Stimulated activated CD8-positive, alpha-beta memory T cell treated with anti-CD3 and anti-CD28 coated beads, Interleukin-4, amount 100 ng/mL, for 4 hours (primary cell): ENCODE results near the gene ZNF341.

Experiments
- DNase-seq, 2 donors: peaks; one replicate each; pipeline ENCODE4 v3.0.0-alpha.2; 2020; ENCODE audit warnings: low read depth in 2 of 2, low spot score in 1 of 2

ZNF341 gene

DNA sequence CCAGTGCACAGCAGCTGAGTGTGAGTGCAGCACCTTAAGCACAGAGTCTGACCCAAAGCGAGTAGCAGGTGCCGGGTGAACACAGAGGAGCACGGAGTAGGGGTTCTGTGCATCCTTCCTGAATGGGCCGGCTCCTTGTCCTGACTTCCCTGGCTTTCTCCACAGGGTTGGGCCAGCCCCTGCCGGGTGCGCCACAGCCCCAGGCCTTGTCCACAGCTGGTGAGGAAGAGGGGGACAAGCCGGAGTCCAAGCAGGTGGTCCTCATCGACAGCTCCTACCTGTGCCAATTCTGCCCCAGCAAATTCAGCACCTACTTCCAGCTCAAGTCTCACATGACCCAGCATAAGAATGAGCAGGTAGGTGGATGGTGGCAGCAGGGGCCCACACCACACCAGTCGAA, 34.9 kb downstream of the ZNF341 start:
- DNase-seq: no peak

DNA sequence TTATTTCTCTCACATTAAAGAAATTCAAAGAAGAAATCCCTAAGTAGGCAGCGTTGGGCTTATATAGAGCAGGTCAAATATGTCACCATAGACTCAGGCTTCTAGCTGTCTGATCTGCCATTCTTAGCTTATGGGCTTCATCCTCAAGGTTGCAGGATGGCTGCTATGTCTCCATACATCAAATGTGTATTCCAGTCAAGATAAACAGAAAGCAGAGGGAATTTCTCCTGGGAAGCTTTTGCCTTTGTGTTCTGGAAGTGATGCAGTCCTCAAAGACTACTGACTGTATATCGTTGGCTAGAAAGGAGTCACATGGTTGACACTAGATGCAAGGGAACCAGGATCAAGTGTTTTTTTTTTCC, 36.0 kb downstream of the ZNF341 start:
- DNase-seq: no peak

DNA sequence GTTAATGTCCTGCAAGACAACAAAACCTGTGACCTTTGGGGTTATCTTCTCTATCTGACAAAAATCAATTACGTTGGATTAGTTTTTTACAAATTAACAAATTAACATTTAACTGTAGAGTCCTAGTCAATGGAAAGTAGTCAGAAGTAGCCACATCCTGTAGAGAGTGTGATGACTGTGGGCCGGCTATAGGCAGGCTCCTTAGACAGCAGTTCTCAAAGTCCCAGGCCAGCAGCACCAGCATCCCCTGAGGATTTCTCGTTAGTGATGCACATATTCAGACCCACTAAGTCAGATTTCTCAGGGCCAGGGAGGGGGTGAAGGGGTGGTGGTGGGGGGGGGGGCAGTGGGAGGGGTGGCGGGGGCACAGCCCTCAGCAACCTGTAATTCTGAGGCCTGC, 37.2 kb downstream of the ZNF341 start:
- DNase-seq: no peak

DNA sequence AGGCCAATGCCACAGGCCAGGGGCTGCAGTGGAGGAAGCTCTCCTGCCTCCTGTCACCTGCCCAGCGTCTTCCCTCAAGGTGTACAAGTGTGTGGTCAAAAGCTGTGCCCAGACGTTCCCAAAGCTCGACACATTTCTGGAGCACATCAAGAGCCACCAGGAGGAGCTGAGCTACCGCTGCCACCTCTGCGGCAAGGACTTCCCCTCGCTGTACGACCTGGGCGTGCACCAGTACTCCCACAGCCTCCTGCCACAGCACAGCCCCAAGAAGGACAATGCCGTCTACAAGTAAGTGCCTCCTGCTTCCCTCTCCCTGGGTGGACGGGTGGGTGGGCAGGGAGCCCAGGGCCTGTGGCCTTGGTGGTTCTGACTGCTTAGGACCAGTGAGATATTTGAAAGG, 38.2 kb downstream of the ZNF341 start:
- DNase-seq: no peak

DNA sequence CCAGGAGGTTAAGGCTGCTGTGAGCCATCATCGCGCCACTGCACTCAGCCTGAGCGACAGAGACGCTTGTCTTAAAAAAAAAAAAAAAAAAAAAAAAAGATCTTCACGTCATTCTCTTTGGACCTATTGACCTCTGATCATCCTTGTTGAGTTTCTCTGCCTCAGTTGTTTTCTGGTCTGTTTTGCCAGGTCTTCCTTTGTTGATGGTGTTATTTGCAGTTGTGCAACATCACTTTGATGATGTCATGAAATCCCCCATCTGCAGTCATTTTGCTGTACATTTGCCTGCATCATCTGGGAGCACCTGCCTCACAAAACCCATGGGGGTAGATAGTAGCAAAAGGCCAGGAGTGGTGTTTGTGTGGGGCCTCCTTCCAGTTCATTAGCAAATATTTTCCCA, 40.1 kb downstream of the ZNF341 start:
- DNase-seq: no peak

DNA sequence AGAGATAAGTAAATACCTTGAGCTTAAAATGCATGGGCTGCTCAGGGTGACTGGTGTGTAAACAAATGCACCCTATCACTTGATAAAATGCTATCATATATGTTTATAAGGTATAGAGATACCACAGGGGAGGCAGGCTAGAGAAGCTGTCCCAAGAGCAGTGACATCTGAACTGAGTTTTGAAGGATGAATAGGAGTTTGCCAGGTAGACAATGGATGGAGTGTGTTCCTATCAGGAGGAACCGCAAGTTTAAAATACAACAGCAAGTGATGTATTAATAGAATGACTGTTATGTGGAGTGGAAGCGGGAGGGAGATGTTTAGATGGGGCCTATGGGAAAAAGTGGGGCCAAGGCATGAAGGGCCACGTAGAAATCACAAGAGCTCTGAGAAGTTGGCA, 40.6 kb downstream of the ZNF341 start:
- no peak for DNase-seq

DNA sequence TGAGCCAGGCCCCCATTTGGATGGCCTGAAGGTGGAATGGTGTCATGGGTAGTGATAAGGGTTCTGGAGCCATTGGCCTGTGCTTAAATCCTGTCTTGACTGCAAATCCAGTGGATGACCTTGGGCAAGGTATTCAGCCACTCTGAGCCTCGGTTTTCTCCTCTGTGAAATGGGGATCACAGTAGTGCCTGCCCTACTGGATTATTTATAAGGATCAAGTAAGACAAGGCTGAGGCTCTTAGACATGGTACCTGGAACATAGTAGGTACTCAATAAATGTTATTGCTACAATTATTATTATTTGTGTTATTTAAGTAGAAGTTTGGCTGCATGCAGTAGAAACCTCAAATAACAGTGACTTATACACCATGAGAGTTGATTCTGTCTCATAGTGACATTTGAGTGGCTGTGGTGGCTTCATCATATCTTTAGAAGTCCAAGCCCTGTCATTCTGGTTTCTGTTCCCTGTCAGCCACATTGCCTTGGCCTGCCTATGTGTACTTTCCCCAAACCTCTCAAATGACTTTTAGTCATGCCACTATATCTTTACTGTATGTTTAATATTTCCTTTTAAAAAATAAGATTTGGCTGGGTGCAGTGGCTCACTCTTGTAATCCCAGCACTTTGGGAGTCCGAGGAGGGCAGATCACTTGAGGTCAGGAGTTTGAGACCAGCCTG, 41.8 kb downstream of the ZNF341 start:
- DNase-seq: no peak

DNA sequence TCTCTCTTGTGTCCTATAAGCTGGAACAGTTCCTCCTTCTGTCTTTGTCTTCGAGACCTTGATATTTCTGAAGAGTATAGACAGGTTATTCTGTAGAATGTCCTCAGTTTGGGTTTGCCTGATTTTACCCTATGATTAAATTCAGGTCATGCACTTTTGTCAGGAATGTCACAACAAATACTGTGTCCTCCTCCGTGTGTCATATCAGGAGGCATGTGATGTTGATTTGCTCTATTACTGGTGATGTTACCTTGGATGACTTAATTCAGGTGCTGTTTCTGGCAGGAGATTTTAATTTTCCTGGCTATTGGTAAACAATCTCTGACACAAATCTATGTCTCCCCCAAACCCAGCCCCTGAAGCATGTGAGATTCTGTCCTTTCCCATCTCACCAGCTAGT, 46.0 kb downstream of the ZNF341 start:
- no peak for DNase-seq

DNA sequence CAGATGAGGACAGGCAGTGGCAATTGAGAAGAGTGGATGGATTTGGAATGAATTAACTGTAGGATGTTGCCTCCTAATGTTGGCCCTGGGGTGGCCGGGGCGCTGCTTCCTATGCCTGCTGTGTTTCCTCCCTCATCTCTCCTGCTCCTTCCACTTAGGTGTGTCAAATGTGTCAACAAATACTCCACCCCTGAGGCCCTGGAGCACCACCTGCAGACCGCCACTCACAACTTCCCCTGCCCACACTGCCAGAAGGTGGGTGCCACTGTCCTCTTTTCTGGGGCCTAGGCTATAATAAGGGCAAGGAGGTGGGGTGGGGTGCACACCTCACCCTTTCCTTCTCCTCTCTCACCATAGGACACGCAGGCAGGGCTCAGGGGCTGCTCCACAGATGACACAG, 49.3 kb downstream of the ZNF341 start:
- no peak for DNase-seq

DNA sequence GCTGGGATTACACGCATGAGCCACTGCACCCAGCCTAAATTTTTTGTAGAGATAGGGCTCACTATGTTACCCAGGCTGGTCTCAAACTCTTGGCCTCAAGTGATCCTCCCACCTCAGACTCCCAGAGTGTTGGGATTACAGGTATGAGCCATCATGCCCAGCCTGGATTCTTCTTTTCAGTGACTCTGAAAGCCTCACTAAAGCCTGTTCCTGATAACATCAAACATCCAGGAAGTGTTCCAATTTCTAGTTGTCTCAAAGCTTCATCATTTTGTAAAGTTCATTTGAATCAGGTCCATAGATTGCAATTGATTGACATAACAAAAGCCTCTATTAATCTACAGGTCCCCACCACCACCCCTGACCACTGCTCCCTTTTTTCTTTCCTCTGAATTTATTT, 50.1 kb downstream of the ZNF341 start:
- no peak for DNase-seq

DNA sequence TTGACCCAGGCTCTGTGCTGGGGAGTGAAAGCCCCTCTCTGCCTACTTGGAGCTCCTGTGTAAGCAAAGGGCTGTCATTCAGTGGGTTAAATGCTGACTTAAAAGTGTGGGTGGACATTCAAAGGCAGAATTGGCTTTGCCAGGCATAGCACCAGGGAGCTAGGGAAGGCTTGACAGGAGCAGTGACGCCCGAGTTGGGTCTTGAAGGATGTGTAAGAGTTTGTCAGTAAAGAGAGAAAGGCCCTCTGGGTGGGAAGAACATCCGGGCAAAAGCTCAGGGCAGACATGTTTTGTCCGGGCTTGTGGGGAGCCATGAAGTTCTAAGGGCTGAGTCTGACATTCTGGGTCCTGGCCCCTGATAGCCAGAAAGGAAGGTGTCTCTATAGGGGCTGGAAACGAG, 51.5 kb downstream of the ZNF341 start:
- DNase-seq: no peak

DNA sequence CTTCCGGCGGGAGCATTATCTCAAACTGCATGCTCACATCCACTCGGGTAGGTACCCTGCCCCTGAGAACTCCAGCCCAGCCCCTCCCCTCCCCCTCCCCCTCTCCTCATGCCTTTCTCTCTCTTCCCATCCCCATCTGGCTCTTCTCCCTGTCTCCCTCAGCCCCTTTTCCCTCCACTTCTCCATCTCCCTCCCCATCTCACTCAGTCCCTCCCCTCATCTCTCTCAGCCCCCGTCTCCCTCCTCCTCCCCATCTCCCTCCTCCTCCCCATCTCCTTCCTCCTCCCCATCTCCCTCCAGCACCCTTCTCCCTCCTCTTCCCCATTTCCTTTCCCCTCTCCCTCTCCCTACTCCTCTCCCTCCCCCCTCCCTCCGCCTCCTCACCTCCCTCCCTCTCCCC, 52.0 kb downstream of the ZNF341 start:
- DNase-seq: no peak

DNA sequence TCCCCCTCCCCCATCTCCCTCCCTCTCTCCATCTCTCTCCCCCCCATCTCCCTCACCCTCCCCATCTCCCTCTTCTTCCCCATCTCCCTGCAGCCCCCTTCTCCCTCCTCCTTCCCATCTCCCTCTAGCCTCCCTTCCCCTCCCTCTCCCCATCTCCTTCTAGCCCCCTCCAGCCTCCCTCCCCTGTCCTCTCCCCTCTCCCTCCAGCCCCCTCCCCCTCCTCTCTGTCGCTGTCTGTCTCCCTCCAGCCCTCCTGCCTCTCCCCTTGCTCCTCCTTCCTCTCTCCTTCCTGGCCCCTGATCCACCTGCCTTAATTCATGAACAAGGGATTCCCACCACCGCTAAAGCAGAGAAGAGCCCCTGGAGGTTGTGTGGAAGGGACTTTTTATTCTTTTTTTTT, 52.4 kb downstream of the ZNF341 start:
- no peak for DNase-seq

DNA sequence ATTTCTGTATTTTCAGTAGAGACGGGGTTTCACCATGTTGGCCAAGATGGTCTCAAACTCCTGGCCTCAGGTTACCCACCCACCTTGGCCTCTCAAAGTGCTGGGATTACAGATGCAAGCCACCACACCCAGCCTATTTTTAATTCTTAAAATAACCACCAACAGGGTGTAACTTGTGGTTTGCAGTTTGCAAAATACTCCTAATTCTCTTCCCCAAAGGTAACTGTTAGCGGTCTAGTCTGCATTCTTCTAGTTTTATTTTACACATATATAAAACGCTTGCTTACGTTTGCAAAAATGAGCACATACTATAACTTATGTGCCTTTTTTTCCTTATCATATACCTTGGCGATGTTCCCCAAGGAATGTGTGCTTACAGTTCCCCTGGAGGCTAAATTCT, 53.7 kb downstream of the ZNF341 start:
- DNase-seq: no peak

DNA sequence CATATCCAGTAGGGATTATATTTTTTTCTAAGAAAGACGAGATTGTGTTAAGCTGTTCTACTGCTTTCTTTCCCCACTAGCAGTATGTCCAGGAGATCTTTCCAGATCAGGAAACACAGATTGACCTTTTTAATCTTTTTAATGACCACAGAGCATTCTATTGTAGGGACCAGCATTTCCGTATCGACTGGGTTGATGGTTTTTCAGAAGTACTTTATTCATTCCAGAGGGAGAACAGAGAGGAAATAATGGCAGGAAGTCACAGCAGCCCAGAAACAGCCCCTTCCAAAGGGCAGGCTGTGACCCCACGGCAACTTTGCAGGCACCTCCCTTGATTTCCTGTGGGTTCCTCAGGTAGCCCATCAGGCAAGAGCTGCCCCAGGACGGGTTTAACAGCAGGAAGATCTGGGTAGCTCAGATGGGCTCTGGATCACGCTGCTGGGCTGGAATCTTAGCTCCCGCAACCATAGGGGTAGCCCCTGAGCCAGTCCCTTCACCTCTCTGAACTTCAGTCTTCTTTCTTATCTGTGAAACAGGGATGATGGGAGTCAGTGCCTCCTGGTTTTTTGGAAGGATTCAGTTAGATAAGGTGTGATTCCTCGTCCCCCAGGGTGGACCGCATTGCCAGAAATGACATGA, 55.6 kb downstream of the ZNF341 start:
- no peak for DNase-seq

DNA sequence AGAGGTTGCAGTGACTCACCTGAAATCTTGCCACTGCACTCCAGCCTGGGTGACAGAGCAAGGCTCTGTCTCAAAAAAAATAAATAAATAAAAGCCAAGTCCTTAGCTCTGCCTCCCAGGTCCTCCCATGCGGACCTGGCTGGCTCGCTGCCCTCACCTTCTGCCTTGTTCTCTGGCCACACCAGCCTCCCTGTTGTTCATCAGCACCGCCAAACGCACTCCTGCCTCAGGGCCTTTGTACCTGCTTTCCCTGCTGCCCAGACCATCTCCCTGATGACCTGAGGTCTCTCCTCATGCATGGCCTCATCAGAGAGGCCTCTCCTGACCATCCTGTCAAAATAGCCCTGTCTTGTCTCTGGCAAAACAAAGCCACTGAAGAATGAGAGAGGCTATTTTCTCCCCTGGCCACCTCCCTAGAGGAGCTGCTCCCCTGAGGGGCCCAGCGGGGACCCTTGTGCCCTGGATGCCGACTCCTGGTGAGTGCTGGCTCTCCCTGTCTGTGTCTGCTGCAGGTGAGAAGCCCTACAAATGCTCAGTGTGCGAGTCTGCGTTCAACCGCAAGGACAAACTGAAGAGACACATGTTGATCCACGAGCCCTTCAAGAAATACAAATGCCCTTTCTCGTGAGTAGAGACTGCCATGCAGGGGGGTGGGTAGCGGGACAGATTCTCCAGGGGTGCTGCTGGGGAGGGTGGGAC, 56.7 kb downstream of the ZNF341 start:
- DNase-seq: no peak

DNA sequence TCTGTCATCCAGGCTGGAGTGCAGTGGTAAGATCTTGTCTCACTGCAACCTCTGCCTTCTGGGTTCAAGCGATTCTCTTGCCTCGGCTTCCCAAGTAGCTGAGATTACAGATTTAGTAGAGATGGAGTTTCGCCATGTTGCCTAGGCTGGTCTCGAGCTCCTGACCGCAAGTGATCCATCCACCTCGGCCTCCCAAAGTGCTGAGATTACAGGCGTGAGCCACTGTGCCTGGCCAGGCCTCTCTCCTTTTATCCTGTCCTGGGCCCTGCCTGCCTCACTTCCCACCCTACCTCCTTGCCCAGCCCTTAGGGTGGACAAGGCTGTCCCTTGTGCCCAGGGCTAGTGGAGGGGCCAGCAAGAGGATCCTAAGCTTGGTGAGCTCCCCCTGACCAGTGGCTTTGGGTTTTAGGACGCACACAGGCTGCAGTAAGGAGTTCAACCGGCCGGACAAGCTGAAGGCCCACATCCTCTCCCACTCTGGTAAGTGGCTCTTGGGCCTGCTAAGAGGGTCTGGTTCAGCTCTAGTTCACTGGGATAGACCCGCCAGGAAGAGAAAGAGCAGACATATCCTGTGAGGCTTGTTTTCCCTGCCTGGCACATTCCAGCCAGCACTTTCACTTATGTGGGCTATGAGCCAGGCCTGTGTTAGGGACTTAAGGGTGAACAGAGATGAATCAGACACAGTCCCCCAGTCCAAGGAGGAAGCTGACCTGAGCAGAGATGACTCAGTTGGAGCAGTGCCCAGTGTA, 57.5 kb downstream of the ZNF341 start:
- no peak for DNase-seq

DNA sequence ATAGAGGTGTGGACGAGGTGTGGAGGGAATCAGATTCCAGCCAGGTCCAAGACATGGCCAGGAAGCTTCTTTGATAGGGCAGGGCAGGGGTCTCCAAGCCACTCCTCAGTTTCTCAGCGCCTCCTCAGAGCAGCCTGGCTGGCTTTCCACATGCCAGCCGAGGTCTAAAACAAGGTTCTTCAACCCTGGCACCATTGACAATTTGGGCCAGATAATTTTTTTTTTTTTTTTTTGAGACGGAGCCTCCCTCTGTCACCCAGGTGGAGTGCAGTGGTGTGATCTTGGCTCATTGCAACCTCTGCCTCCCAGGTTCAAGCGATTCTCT, 58.0 kb downstream of the ZNF341 start:
- DNase-seq: no peak

DNA sequence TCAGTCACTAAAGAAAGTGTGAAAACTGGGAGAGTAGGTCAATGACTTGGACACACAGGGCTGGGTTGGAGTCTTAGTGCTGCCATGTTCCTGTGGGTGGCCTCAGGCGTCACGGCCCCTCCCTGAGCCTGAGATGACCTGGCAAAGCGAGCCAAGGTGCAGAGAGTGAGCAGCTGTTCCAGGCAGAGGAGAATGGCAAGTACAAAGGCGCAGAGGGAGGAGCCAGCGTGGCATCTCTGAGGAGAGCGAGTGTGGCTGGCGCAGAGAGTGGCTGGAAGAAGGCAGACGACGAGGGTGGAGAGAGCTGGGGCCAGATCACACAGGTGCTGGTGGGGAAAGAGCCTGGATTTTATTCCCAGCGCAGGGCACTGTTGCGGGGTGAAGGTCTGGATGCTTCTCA, 58.8 kb downstream of the ZNF341 start:
- no peak for DNase-seq

DNA sequence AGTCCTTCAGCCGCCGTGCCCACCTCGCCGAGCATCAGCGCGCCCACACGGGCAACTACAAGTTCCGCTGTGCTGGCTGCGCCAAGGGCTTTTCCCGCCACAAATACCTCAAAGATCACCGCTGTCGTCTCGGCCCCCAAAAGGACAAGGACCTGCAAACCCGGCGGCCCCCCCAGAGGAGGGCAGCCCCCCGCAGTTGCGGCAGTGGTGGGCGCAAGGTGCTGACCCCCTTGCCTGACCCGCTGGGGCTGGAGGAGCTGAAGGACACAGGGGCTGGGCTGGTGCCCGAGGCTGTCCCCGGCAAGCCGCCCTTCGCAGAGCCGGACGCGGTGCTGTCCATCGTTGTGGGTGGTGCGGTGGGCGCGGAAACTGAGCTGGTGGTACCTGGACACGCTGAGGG, 59.2 kb downstream of the ZNF341 start:
- no peak for DNase-seq

DNA sequence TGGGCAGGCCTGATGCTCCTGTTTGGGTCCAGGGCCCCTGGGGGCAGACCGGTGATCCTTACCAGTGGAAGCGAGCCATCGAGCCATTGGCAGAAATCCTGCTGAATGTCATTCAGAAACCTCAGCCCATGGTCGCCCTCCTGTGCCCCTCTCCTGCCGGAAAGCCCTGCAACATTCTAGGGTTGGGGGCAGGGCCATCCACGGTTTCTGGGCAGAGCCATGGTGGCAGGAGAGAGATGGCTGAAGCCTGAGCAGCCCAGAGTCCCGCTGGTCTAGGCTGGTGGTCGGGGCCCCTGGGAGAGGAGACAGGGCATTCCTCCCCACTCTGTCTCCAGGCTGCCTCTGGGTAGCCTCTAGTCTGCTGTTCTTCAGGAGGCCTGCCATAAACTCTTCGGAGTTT, 59.7 kb downstream of the ZNF341 start:
- no peak for DNase-seq

DNA sequence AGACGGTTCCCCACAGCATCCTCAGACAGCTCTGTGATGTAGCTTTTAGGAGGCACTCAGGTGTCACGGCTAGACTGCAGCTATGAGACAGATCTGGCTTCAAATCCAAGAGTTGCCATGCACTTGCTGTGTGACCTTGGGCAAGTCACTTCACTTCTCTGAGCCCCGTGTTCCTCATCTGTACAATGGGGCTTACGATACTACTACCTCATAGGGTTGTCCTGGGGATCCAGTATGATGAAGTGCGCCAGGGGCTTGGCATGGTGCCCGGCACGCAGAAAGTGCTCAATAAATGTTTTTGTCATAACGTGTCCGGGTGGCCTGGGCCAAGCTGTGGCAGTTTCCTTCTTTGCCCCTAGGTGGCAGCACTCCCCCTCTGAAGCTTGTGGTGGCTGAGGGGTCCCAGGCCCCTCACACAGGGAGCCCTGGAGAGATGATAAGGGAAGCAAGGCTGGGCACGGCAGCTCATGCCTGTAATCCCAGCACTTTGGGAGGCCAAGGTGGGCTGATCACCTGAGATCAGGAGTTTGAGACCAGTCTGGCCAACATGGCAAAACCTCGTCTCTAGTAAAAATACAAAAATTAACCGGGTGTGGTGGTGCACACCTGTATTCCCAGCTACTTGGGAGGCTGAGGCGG, 60.3 kb downstream of the ZNF341 start:
- peak in 1 of 2 donors; percentile 17 for DNase-seq
